GM18502 (cell line): Measurements from ENCODE around the gene SMG6.

Experiments used
- ATAC-seq: cut with Tn5 transposase; IDR thresholded peaks from one replicate; pipeline ENCODE4 v1.9.1; 2021; ENCODE audit warnings: mild to moderate bottlenecking; ENCODE audit not compliant: unreplicated experiment, poor library complexity

Gene SMG6

DNA sequence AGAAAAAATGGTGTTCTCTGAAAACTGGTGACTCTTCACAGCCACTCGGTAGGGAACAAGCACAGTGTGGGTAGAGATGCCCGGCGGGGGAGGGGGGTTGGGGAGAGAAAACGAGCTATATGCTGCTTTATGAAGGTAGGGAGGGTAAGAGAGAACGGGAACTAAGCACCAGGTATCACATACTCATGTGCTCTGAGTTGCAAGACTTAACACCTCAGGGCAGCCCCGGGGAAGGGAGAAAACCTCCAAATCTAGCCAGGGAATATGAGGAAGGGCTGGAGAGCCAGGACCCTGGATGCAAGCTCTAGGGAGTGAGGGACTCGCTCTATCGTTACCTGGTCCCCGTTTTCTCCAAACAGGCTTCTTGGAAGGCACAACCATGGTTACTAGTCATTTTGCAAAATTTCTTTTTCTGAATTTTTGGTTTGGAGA is 213.4 kb downstream of the SMG6 start:
- no peak for ATAC-seq

DNA sequence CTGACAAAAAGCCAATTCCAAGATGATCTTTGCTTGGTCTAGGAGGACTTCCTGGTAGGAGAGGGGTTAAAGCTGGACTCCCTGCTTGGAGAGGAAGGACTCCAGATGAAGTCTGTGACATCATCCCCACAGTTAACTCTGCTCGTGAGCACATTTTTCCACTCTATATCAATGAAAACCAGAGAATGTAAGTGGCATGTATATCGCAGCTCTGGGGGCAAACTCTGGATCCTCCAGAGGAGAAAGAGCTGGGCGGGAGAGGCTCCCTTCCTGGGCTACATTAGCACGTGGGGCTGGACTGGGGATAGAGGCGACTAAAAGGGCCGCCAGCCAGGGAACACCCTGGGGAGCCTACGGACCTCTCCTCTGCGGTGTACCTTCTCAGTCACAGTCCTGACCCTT is 214.6 kb downstream of the SMG6 start:
- ATAC-seq: peak; percentile 36

DNA sequence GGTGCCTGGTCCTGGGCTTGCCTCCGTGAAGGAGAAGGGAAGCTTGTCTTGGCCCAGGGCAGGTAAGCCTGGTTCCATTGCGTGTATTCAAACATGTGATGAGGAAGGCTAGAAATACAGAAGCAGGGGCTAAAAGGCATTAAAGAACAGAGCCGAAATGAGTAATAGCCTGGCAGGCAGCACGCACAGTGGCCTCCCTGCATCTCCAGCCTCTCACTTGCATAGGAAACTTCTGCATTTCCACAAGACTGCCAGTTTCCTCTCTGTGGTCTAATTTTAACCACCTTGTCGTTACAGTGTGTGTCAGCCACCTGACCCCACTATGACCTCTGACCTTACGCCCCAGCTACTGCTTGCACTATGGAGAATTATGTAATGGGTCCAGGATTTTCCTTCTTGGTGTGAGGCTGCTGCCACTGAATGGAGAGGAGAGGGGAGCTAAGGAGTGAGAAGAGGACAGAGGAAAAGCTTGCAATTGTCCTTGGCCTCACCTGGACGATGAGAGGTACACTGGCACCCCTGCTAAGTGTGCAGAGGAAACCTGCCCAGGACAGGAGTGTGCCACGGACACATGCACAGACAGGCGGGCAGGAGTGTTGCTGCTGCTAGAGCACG is 215.9 kb downstream of the SMG6 start:
- no peak for ATAC-seq

DNA sequence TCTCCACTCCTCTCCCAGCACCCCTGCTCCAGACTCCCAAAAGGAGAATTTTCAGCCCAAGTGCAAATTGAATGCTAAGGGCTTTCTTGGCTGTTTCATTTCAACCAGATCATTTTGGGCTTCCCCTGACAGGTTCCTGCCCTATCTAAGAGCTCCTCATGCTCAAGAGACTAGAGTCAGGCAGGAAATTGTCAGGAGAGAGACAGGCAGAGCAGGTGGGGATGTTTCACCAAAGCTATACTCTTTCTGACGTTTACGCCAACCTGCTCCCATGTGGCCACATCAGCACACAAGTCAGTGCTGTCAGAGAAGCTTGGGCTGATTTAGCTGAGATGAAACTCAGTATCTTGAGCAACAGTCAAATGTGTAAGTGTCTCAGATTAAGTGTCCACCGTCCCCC is 217.3 kb downstream of the SMG6 start:
- no peak for ATAC-seq

DNA sequence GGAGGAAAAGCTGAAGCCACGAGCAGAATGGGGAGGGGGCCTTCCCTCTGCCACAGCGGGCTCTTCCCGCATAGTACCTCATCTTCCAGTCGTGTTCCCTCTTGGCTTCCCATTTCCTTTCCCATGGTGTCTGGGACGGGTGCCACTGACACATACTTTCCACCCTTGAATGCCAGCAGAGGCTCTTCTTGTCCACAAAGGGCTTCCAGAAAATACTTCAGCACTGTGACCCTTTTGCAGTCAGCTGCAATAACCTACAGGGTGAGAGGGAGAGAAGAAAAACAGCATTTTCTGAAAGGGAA is 218.0 kb downstream of the SMG6 start:
- ATAC-seq: no peak

DNA sequence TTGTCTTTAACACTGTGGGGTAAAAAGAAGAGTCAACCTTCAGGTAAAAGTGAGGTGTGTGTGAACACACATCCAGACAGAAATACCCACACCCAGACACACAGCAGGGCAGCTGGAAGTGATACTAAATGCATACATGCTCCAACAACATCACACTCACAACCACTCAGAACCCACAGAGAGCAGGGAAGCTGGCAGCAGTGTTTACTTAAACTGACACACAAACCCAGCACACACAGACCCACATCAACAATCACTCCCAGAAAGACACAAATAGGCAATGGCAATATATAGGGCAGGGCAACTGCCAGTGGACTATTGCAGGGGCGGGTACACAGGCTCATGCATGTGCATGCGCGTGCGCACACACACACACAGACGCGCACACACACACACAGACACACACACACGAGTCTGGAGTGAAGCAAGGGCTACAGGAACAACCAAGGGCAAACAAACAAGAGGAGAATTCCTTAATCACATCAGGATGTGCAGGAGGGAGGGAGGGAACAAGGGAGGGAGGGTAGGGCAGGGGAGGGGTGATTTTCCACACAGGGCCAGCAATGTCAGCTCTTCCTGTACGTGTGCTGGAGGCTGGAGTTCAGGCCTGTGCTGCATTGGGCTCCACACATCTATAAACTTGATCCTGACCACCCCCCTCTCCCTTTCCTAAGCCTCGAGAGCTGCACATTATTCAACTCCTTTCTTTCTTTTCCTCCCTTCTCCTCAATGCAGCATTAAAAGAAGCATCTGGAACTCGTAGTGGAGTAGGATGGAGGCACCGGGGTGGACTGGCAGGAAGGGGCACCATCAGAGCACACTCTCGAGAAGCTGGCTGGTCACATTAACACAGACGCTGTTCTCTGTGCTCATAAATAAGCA is 218.6 kb downstream of the SMG6 start:
- no peak for ATAC-seq

DNA sequence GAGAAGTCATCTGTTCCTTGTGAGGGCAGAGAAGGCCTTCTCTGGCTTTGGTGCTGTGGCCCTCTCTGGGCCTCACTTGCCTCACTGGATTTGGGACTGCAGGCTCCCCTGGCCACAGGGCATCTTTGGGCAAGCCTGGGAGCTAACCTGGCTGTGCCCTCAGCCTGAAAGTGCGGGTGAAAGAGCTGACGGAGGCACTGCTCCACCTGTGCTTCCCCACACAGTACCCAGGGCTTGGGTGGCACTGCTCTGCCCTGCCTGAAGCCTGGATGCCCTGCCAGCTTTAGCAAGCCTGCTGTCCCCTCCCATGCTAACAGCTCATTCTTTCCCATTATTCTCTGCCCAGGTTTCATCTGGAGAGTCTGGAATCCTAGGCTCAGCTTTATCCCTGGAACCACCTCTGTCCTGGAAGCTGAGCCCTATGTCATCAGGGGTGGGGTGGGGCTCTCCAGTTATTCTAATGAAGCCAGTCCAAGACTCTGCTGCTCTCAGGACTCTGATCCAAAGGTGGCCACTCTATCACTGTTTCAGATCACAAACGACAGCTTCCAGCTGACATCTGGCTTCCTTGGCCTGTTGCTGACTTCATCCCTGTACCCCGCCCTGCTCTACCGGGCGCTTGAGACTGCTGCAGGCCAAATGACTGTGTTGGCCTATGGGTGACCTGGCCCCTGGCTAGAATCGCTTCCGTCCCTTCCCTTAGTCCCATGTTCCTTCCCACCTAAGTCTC is 219.4 kb downstream of the SMG6 start:
- ATAC-seq: no peak

DNA sequence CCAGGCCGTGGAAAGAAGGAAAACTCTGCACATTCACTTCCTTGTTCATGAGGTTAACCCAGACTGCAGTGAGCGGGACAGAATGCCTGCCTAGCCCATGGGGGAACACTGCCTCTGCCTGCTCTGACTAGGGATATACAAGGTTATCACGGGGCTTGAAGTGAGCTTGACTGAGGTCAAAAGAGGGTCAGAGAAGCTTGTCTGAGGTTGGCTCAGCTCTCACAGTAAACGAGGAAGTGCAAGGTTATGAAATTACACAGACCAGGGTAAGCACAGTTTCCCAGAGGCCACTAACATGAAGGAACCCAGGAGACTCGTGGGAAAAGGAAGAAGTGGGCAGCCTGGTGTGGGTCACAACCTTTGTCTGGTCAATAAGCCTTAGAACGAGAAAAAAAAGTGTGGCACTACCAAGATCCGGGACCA is 220.0 kb downstream of the SMG6 start:
- ATAC-seq: no peak

DNA sequence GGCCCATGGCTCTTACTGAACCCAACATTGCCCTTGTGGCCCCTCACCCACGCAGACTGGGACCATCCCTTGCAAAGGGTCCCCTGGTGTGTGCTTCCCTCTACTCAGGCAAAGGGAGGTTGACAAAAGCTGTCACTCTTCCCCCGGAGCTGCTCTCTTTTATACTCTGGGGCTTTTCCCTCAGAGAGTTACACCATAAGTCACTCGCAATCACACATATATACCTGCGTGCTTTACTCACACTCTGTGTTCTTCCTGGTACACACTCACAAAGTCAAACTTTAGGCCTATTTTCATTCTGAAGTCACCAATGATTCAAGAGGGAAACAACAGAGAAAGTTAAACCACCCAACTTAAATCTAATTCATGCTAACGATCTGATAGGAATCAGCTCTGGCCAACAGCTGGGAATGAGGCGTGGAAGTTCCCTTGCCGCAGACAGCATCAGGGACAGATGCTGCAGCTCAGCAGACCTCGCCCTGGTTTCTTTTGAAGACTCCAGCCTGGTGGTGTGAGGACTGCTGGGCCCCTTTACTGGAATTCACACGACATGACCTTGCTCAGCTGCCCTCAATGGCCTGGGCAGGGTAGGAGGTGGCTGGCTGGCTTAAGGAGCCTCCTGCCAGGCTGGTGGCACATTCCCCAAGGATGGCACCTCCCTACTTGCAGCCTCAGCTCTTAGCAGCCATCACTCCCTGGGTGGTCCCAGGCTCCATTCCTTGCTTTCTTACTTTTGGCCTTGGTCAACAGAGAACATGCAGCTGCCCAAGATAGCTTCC is 221.4 kb downstream of the SMG6 start:
- ATAC-seq: no peak

DNA sequence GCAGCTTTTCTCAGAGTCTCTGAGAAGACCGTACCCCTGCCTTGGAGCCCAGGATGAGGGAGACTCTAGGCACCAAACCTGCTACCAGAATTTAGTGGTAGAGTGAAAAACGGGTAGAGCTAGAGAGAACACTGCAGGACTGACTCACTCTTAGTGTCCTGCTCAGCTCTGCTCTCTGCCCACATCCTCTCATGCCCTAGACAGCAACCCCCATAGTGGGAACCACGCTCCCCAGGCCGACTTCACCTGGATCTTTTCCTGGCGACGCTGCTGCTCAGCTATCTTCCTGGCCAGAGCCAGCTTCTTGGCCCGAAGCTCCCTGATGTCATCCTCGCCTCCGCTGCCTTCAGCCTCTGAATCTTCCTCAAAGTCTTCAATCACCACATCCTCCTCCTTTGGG is 222.0 kb downstream of the SMG6 start:
- ATAC-seq: no peak

DNA sequence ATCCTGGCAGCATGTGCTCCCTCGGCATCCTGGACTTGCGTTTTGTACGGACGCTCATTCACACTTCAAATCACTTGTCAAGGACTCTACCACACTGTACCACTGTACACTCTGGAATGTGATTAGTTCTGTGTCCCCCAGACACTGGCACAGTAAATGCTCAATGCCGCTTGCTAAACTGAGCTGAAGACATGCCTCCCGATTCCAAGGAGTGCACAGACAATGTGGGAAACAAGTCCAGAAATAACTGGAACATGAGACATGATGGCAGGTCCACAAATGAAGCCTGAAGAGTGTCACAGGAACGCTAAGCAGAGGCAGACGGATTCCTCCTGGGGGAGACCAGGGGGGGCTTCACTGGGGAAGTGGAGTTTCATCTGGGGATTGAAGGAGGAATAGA is 226.5 kb downstream of the SMG6 start:
- ATAC-seq: no peak

DNA sequence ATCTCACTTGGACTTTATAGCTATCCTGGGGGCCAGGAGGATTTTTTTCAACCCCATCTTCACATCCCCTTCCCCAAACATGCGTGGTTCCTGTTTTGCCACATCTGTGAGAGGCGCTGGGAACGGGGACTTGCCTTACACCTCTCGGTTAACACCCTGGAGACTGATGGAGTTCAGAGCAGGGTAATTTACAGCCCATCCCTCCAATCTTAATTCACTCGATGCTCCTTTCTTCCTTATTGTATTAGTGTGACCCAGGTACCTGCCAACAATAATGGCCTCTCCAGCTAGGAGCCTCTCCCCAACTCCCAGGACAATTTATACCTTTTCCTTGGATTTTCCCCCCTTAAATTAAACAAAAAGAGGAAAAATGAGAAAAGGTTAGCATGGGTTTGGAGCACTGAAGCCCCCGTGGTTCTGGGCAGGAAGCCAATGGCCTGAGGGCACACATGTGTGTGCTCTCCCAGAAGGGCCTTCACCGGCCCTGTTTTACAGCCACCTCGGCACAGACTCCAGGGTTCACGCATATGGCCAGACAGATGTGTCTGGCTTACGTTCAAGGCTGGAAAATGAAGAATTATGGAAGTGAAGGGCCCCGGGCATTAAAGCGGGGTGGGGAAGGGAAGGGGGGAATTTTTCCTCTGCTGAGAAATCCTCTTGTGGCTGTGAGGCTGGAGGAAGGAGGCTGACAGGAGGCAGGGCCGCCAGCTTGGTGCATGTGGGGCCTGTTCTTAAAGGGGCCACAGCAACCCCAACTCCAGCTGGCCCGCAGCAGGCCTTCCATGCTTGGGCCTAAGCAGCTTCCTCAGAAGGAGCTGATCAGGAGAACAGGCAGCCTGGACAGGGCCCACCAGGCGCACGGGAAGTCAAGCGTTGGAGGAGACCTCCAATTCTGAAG is 227.2 kb downstream of the SMG6 start:
- ATAC-seq: no peak

DNA sequence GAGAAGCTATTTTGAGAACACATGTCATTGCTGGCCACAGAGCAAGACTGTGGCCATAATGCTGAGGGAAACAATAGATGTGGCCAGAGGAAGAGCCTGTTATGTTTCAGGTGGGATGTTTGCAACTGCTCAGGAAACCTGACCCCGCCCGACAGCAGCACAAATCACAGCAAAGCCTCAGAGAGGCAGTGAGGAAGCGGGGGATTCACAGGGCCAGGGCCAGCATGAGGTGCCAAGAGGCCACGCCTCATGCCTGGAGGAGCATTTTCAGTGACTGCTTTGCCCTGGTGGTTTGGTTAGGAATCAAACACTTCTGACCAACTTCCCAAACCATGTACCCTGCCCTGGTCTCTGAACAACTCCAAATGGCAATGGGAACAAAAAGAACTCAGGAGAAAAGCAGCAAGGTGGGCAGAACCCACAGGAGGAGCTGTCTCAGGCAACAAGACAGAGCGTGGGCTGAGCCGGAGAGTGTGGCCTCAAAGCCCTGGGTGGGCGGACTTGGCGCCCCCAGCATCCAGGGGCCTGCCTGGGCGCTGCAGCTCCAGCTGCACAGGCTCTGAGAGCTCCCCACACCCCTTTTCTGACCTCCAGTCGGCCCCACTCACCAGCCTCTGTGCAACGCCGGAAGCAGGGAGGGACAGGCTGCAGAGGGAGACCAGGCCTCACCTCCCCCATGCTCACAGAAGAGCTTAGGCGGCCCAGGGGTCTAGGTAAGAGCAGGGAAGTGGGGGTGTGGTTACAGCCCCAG is 228.1 kb downstream of the SMG6 start:
- ATAC-seq: no peak

DNA sequence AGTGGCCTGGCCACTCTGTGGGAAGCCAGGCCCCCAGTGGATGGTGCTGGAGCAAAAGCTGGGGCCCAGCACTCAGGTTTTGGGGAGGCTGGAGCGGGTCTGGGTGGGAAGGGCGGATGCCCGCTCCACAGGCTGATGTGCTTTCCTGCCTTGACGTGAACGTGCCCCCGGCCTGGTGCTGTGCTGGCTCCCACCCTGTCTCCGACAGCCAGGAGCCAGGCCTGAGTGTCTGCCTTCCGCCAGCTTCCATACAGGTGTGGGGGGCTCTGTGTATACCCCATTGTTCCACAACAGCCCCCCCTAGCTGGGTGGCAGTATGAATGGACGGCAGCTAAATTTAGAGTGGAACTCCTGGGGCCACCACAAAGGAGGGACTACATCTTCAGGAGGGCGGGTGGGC is 228.7 kb downstream of the SMG6 start:
- no peak for ATAC-seq

DNA sequence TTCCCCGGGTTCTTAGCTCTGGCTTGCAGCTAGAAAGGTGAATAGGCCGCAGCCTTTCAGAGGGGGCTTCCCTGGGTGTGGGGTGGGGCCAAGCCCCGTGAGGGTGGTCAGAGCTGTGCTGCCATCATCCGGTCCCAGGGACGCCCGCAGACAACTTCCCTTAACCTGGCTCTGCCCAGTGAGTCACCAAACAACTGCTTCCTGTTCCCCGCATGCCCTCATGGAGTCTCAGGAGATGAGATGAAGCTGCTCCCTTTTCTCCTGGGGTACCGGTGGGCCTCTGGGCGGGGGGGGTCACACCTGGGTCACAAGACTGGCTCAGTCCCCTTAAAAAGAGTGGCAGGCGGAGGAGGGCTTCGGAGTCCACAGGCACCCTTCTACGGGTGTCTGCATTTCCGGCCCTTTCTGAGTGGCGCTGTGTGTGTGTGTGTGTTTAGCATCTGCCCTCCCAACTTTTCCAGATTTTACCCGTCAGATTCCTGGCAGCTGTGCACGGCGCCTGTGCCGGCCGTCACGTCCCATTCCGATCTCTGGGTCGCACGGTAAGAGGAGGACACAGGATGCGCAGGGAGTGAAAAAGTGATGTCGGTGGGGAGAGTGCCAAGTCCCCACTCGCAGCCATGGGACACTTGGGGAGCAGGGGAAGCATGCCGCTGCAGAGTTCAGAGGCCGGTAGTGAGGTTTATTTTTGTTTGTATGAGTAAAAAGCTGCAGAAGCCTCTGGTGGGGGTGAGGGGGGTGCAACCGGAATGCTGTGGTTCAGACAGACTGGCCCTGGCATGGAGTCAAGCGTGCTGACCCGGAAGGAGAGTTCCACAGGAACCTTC is 231.9 kb downstream of the SMG6 start:
- ATAC-seq: no peak

DNA sequence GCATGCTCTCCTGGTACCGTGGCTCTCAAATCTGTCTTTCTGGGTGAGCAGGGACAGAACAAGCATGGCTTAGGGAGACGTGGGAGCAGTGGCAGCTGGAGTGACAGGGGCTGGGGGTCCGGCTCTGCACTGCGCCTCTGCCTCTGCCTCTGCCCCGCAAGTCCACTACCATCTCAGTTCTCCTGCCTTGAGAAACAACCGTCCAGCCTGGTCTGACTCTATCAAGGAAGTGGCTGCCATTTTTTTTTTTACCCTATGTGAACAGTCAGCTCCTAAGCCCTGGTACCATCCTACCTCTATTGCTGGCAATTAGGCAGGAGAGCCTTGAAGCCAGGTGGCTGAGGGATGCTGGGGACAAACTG is 232.6 kb downstream of the SMG6 start:
- no peak for ATAC-seq

DNA sequence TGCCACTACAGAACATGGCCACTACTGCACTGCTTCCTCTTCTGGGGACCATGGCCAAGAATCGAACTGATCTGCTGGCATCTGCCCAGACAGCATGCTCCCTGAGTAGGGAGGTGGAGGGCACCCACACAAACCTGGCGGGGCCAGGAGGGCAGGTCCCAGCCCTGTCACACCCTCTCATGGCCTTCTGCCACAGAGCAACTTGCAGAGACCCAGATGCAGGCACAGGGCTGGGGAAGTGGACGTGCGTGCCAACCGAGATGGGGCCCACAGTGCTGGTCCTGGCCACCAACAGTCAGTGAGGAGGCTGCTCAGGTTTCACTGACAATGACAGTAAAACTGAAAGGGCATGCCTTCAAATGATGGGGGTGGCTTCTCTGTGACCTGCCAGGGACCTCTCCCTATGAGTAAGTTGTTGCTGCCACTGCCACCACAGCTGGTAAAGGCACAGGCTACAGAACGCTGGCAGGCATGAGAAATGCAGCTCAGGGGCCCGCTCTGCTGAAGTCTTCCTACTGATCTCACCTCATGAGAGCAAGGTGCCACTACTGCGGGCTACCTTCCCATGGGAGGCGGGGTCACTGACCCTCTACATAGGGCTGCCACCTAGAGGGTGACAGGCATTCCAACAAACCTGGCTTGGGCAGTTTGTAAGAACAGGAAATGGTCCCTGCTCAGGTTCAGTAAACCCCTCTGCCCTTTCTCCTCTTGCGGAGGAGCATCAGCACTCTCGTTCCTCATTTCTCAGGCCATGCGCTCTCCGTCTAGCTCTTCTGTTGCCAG is 233.2 kb downstream of the SMG6 start:
- ATAC-seq: peak; percentile 76
